Endothelial cell of umbilical vein (primary cell): ENCODE results near the gene ZNF274. TPM values are rescaled to one million over a fixed set of nuclear protein-coding genes. Genes with fewer than 3 reads are reported as not detected.

Source experiments
- BruUV-seq: library from RNA; stranded (reverse); fragments of 400-500 nt; replicated peaks from 2 replicates; lab custom pipeline; 2021; lab: Mats Ljungman, UMichigan
- CTCF ChIA-PET: fragments of 300-600, 350-600 bp; sonication (Branson Sonifier 250); formaldehyde crosslinking; loops from one replicate; lab custom pipeline; 2021; ENCODE audit warnings: antibody characterized with exemption, inconsistent platforms; lab: Charles Lee
- POLR2A ChIA-PET: fragments of 300-600, 350-600 bp; sonication (Branson Sonifier 250); formaldehyde crosslinking; loops from one replicate; lab custom pipeline; 2021; ENCODE audit warnings: antibody characterized with exemption, inconsistent platforms; lab: Charles Lee
- DNase-seq: peaks from one replicate; pipeline ENCODE4 v3.0.0-alpha.2; 2011; ENCODE audit warnings: low read depth, low spot score
- FAIRE-seq: peaks from 2 replicates; lab custom pipeline; 2011; peaks lifted over from hg19 to GRCh38; lab: Jason Lieb, UNC
- H2AFZ ChIP-seq: 2 replicates; pipeline ENCODE4 v1.6.0; 2012; ENCODE audit warnings: low read depth, low read length, control low read depth, inconsistent platforms
- H3K27ac ChIP-seq: 2 replicates; pipeline ENCODE4 v1.5.1; 2011; ENCODE audit warnings: low read depth, mild to moderate bottlenecking, control low read depth, low read length, moderate library complexity; ENCODE audit not compliant: insufficient read depth
- H3K27me3 ChIP-seq, 2 experiments: 2 replicates each; pipeline versions ENCODE4 v1.6.0 to v1.6.1; 2011; ENCODE audit warnings: low read length in 2 of 2, mixed read lengths in 1 of 2; ENCODE audit not compliant: control insufficient read depth in 2 of 2, insufficient read depth in 2 of 2
- H3K36me3 ChIP-seq, 2 experiments: 2 replicates in 1 of 2; 3 replicates in 1 of 2; pipeline ENCODE4 v1.5.1; 2011; ENCODE audit warnings: low read length in 2 of 2, mild to moderate bottlenecking in 1 of 2, moderate library complexity in 1 of 2; ENCODE audit not compliant: control insufficient read depth in 2 of 2, insufficient read depth in 2 of 2; ENCODE audit errors: extremely low read depth in 1 of 2
- H3K4me1 ChIP-seq: 3 replicates; pipeline ENCODE4 v1.5.1; 2011; ENCODE audit warnings: mild to moderate bottlenecking, low read length; ENCODE audit not compliant: control insufficient read depth, insufficient read depth; ENCODE audit errors: extremely low read depth
- H3K4me2 ChIP-seq: 2 replicates; pipeline ENCODE4 v1.6.1; 2011; ENCODE audit warnings: low read length, control low read depth, mixed read lengths; ENCODE audit not compliant: insufficient read depth
- H3K4me3 ChIP-seq, 3 experiments: fragments of 200-600 bp in 1 of 3; sonication (generic), shearing (Covaris generic) in 1 of 3; replicated peaks in 1 of 3; 2 replicates each; pipeline ENCODE4 v1.5.1; 2011 to 2016; ENCODE audit warnings: control low read depth in 3 of 3, low read length in 3 of 3, mild to moderate bottlenecking in 2 of 3, inconsistent platforms in 1 of 3, low read depth in 1 of 3, moderate library complexity in 1 of 3; ENCODE audit not compliant: insufficient read depth in 1 of 3
- H3K79me2 ChIP-seq: 2 replicates; pipeline ENCODE4 v1.6.0; 2012; ENCODE audit warnings: low read length, inconsistent platforms; ENCODE audit not compliant: control insufficient read depth, insufficient read depth
- H3K9ac ChIP-seq: replicated peaks from 2 replicates; pipeline ENCODE3; 2011; ENCODE audit warnings: low read length, control low read depth; ENCODE audit not compliant: insufficient read depth; ENCODE audit errors: extremely low read depth
- H3K9me1 ChIP-seq: replicated peaks from 3 replicates; pipeline ENCODE4 v1.6.0; 2011; ENCODE audit warnings: mild to moderate bottlenecking, low read length; ENCODE audit not compliant: control insufficient read depth, insufficient read depth; ENCODE audit errors: extremely low read depth
- H3K9me3 ChIP-seq: replicated peaks from 2 replicates; pipeline ENCODE4 v1.5.1; 2012; ENCODE audit warnings: low read length, inconsistent platforms; ENCODE audit not compliant: control insufficient read depth, insufficient read depth
- H4K20me1 ChIP-seq: replicated peaks from 2 replicates; pipeline ENCODE3; 2011; ENCODE audit warnings: mild to moderate bottlenecking, low read length; ENCODE audit not compliant: control insufficient read depth, insufficient read depth; ENCODE audit errors: extremely low read depth
- EZH2 ChIP-seq: IDR thresholded peaks from 2 replicates; pipeline ENCODE4 v1.6.1; 2012; ENCODE audit warnings: borderline replicate concordance, low read depth, mild to moderate bottlenecking, moderate library complexity, low read length, inconsistent platforms; ENCODE audit not compliant: severe bottlenecking
- FOS ChIP-seq: IDR thresholded peaks from 2 replicates; pipeline ENCODE4 v1.6.1; 2011; ENCODE audit warnings: mild to moderate bottlenecking, low read length, moderate library complexity, borderline replicate concordance; ENCODE audit not compliant: insufficient read depth
- JUN ChIP-seq: IDR thresholded peaks from 2 replicates; pipeline ENCODE4 v1.6.1; 2011; ENCODE audit warnings: borderline replicate concordance, low read depth; ENCODE audit not compliant: insufficient read length, insufficient read depth
- MYC ChIP-seq: IDR thresholded peaks from one replicate; pipeline ENCODE4 v1.6.1; 2011; ENCODE audit warnings: mild to moderate bottlenecking, low read depth, low read length
- POLR2A ChIP-seq: IDR thresholded peaks from 2 replicates; pipeline ENCODE4 v1.6.1; 2012; ENCODE audit warnings: low read depth, mild to moderate bottlenecking, control low read depth, low read length
- POLR2AphosphoS5 ChIP-seq: IDR thresholded peaks from 2 replicates; pipeline ENCODE4 v1.6.1; 2012; ENCODE audit warnings: low read depth, mild to moderate bottlenecking, control low read depth, low read length, moderate library complexity; ENCODE audit not compliant: insufficient read depth
- dilution Hi-C: fragments of 300-500 bp; cut with MboI; formaldehyde crosslinking; loops from one replicate; pipeline ENCODE4 v1.15.0; 2019; ENCODE audit warnings: low sequenced_read_pairs; ENCODE audit not compliant: extremely low pct_ligation_motif_present
- intact Hi-C: fragments of 100-400 bp; cut with micrococcal nuclease; formaldehyde crosslinking; loops from one replicate; pipeline ENCODE4 v1.10.0; 2022
- polyA plus RNA-seq, 4 experiments: library from polyadenylated mRNA; depleted of rRNA in 3 of 4; stranded (reverse) in 3 of 4; unstranded in 1 of 4; fragments of >200 nt; gene quantifications; 2 replicates each; pipeline versions ENCODE4 v1.2.1 to v1.2.3, GENCODE V29; 2011 to 2012; ENCODE audit warnings: missing spikeins in 1 of 4
- total RNA-seq: library from RNA; stranded (reverse); gene quantifications from 2 replicates; pipeline ENCODE4 v1.2.3, GENCODE V29; 2021
- TF ChIP-seq, protein P1 (sequence below), 2 donors: IDR thresholded peaks; 1 replicate in 1 of 2; 2 replicates in 1 of 2; pipeline ENCODE4 v1.5.1; 2011; ENCODE audit warnings: low read length in 2 of 2, mild to moderate bottlenecking in 2 of 2, moderate library complexity in 2 of 2, control low read depth in 1 of 2, inconsistent platforms in 1 of 2, low read depth in 1 of 2; ENCODE audit not compliant: insufficient read depth in 1 of 2; ENCODE audit errors: extremely low read depth in 1 of 2
- TF ChIP-seq, protein P2 (sequence below): IDR thresholded peaks from 2 replicates; pipeline ENCODE4 v1.6.1; 2011; ENCODE audit not compliant: insufficient read depth, insufficient read length

ZNF274 gene
- total and polyA plus RNA-seq, 2 donors (not counting 3 experiments of a cell fraction or from before 2014, with no cell fraction given): 10.1 to 18.3 TPM

DNA sequence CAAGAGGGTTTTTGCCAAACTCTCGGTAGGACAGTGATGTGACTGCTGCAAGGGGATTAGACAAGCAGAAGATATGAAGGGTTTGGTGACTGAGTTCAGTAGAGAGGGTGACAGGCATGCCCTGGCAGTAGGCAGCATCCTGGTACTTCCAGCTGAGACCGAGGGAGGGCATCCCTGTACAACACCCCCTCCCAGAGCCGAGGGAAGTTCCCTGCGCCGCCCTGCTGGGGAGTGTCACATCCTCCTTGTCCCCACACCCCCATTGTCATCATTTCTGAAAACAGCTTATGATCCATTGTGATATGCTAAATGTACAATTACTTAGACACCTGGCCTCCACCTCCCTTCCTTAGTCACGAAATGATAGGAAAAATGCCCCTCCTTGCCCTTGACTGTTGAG, 60.5 kb downstream of the ZNF274 start:
- ChIA-PET POLR2A (no interaction called here), CTCF (no interaction called here)
- peaks cover 15 to 52% of the 10 kb centered on the region in 2 experiments for H3K36me3 ChIP-seq
- FAIRE-seq: no peak
- no peak for DNase-seq
- no peak overlapping the region for H3K27ac ChIP-seq
- no peak overlapping the region for H3K4me2 ChIP-seq
- no peaks in the 10 kb centered on the region for H3K9me3 ChIP-seq
- H3K9me1 ChIP-seq: no peaks in the 10 kb centered on the region
- no peaks in the 10 kb centered on the region for H4K20me1 ChIP-seq
- H2AFZ ChIP-seq: no peak overlapping the region
- peaks cover 3% of the 10 kb centered on the region for H3K79me2 ChIP-seq
- H3K9ac ChIP-seq: no peak overlapping the region
- H3K4me3 ChIP-seq: no peak overlapping the region
- intact Hi-C loops (no loop called here), dilution Hi-C loops (no loop called here)
- TF ChIP-seq EZH2 (no peak), POLR2A (no peak), JUN (no peak), POLR2AphosphoS5 (no peak)
- TF ChIP-seq, protein P1, sequence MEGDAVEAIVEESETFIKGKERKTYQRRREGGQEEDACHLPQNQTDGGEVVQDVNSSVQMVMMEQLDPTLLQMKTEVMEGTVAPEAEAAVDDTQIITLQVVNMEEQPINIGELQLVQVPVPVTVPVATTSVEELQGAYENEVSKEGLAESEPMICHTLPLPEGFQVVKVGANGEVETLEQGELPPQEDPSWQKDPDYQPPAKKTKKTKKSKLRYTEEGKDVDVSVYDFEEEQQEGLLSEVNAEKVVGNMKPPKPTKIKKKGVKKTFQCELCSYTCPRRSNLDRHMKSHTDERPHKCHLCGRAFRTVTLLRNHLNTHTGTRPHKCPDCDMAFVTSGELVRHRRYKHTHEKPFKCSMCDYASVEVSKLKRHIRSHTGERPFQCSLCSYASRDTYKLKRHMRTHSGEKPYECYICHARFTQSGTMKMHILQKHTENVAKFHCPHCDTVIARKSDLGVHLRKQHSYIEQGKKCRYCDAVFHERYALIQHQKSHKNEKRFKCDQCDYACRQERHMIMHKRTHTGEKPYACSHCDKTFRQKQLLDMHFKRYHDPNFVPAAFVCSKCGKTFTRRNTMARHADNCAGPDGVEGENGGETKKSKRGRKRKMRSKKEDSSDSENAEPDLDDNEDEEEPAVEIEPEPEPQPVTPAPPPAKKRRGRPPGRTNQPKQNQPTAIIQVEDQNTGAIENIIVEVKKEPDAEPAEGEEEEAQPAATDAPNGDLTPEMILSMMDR (IDR thresholded peaks at IDR 0.05; ENCODE audit: extremely low read depth in 1 of 2, insufficient read depth in 1 of 2, low read depth in 1 of 2, low read length in 2 of 2): no peak
- BruUV-seq: no TSS peak
- no peaks in the 10 kb centered on the region for H3K27me3 ChIP-seq
- H3K4me1 ChIP-seq: no peaks in the 10 kb centered on the region

DNA sequence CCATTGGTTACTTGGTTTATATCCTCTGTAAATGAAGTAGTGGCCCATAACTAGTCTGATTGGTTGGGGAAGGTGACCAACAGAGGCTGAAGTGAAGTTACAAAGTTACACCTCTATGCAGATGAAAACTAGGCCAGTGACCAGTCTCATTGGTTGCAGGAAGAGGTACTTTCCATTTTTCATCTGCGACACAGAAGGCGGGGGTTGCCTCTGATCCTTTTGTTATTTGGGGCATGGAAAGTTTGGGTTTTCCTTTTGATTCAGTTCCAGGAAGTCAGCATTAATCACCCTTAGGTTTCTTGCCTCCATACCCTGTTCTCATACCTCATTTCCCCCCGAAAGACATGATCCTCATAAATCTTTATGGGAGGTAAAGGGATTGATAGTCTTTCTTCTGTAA, 66.0 kb downstream of the ZNF274 start:
- no peak overlapping the region for H3K4me3 ChIP-seq
- no peaks in the 10 kb centered on the region for H4K20me1 ChIP-seq
- H2AFZ ChIP-seq: no peak overlapping the region
- peaks cover 27 to 45% of the 10 kb centered on the region in 2 experiments for H3K36me3 ChIP-seq
- no peak overlapping the region for H3K9ac ChIP-seq
- no peaks in the 10 kb centered on the region for H3K79me2 ChIP-seq
- peaks cover 14% of the 10 kb centered on the region for H3K9me3 ChIP-seq
- no TSS peak for BruUV-seq
- H3K4me1 ChIP-seq: no peaks in the 10 kb centered on the region
- FAIRE-seq: no peak
- no peak for DNase-seq
- dilution Hi-C loops (no loop called here), intact Hi-C loops (no loop called here)
- H3K4me2 ChIP-seq: no peak overlapping the region
- no peaks in the 10 kb centered on the region for H3K27me3 ChIP-seq
- ChIA-PET CTCF (no interaction called here), POLR2A (no interaction called here)
- H3K27ac ChIP-seq: no peak overlapping the region
- no peaks in the 10 kb centered on the region for H3K9me1 ChIP-seq
- TF ChIP-seq MYC (no peak), JUN (no peak), FOS (no peak)
- TF ChIP-seq, protein P2, sequence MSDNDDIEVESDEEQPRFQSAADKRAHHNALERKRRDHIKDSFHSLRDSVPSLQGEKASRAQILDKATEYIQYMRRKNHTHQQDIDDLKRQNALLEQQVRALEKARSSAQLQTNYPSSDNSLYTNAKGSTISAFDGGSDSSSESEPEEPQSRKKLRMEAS: no peak
